ENCODE measurements around the gene SIX5. TPM values are rescaled to one million over a fixed set of nuclear protein-coding genes. Genes with fewer than 3 reads are reported as not detected.

SIX5 gene
- total and polyA plus RNA-seq, 9 of the 15 experiments (the other 6 are each of a cell fraction or from before 2014, with no cell fraction given), result 1.4 to 17.2 (median 7.4) TPM; not detected in 2

DNA sequence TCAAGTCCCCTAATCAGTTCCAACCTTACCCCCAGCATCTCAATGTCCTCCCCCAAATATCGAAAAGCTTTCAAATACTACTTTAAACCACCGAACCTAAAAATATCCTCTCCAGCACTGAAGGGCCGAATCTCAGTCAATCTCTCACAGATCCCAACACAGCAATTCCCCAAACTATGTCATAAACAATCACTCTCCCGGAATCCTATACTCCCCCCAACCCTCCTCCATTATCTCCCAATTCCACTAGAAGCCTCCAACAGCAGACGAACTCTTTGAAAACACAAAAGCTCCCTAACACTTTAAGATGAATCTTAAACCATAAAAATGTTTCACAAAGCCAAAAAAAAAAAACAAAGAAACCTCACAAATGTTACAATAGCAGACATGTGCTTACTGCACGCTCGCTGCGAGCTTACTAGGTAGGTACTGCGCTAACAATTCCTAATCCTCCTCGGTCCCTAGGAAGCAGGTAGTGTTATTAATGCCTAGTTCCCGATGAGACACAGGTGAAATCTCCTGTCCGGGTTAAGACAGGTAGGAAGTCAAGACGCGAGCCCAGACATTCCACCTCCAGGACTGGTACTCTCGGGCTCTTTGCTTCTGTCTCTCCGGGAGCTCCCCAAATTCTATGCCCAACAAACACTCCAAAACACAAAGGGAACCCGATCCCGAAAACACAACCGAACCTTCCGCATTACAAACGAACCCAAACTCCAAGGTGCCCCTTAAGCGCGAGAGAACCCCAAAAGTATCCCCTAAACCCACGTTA lies 52.5 kb downstream of the SIX5 start (continued):
- TF ChIP-seq, protein P1, sequence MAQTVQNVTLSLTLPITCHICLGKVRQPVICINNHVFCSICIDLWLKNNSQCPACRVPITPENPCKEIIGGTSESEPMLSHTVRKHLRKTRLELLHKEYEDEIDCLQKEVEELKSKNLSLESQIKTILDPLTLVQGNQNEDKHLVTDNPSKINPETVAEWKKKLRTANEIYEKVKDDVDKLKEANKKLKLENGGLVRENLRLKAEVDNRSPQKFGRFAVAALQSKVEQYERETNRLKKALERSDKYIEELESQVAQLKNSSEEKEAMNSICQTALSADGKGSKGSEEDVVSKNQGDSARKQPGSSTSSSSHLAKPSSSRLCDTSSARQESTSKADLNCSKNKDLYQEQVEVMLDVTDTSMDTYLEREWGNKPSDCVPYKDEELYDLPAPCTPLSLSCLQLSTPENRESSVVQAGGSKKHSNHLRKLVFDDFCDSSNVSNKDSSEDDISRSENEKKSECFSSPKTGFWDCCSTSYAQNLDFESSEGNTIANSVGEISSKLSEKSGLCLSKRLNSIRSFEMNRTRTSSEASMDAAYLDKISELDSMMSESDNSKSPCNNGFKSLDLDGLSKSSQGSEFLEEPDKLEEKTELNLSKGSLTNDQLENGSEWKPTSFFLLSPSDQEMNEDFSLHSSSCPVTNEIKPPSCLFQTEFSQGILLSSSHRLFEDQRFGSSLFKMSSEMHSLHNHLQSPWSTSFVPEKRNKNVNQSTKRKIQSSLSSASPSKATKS (CRISPR knock-in tag; IDR thresholded peaks at IDR 0.05), result no peak
- no peak for TF ChIP-seq POLR2H (tag; IDR thresholded peaks at IDR 0.05; ENCODE audit: low read depth)
- TF ChIP-seq SREBF2 (CRISPR knock-in tag; IDR thresholded peaks at IDR 0.05), result no peak
- TF ChIP-seq MAFK (IDR thresholded peaks at IDR 0.05; ENCODE audit: low read length), result no peak
- 0 out of 2 replicates have a peak, but pooled peaks have one; percentile 8 for TF ChIP-seq ARID2 (IDR thresholded peaks at IDR 0.05)
- no peak for TF ChIP-seq ZBTB8A (IDR thresholded peaks at IDR 0.05; ENCODE audit: partially characterized antibody)
- TF ChIP-seq TOE1 (IDR thresholded peaks at IDR 0.05; ENCODE audit: borderline replicate concordance), result no peak; the same call in 1 of the 2 replicates
- TF ChIP-seq TOE1 (CRISPR knock-in tag; IDR thresholded peaks at IDR 0.05; ENCODE audit: borderline replicate concordance, low read depth), result no peak
- no peak for TF ChIP-seq SP2 (IDR thresholded peaks at IDR 0.05; ENCODE audit: extremely low read depth, low read depth, low read length, poor library complexity, severe bottlenecking)
- TF ChIP-seq RBM15 (IDR thresholded peaks at IDR 0.05; ENCODE audit: insufficient read depth, low read length), result no peak
- no peak for TF ChIP-seq SRF (CRISPR knock-in tag; IDR thresholded peaks at IDR 0.05)
- no peak for TF ChIP-seq CBX2 (IDR thresholded peaks at IDR 0.05; ENCODE audit: insufficient read depth, low read length, poor library complexity, severe bottlenecking)
- no peak for TF ChIP-seq BRCA1 (IDR thresholded peaks at IDR 0.05)
- no peak for TF ChIP-seq BRCA1 (CRISPR knock-in tag; IDR thresholded peaks at IDR 0.05)
- no peak for TF ChIP-seq POLR3G (IDR thresholded peaks at IDR 0.05; ENCODE audit: extremely low read depth, insufficient read length, insufficient replicate concordance)
- TF ChIP-seq, protein P2, sequence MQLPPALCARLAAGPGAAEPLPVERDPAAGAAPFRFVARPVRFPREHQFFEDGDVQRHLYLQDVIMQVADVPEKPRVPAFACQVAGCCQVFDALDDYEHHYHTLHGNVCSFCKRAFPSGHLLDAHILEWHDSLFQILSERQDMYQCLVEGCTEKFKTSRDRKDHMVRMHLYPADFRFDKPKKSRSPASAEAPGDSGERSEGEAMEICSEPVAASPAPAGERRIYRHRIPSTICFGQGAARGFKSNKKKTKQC (CRISPR knock-in tag; IDR thresholded peaks at IDR 0.05), result no peak
- TF ChIP-seq ZNF174 (CRISPR knock-in tag; IDR thresholded peaks at IDR 0.05), result no peak
- TF ChIP-seq, protein P3, sequence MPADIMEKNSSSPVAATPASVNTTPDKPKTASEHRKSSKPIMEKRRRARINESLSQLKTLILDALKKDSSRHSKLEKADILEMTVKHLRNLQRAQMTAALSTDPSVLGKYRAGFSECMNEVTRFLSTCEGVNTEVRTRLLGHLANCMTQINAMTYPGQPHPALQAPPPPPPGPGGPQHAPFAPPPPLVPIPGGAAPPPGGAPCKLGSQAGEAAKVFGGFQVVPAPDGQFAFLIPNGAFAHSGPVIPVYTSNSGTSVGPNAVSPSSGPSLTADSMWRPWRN (IDR thresholded peaks at IDR 0.05; ENCODE audit: low read depth), result peak; percentile 36; the same call in 1 of the 2 replicates
- no peak for TF ChIP-seq ZNF444 (CRISPR knock-in tag; IDR thresholded peaks at IDR 0.05)
- no peak for TF ChIP-seq RBM22 (IDR thresholded peaks at IDR 0.05; ENCODE audit: low read depth, low read length, poor library complexity, severe bottlenecking)
- TF ChIP-seq RFX1 (IDR thresholded peaks at IDR 0.05), result no peak
- no peak for TF ChIP-seq ZKSCAN1 (IDR thresholded peaks at IDR 0.05; ENCODE audit: low read depth, low read length)
- no peak for TF ChIP-seq ZNF778 (CRISPR knock-in tag; IDR thresholded peaks at IDR 0.05)
- no peak for TF ChIP-seq MXI1 (IDR thresholded peaks at IDR 0.05; ENCODE audit: low read depth, low read length)
